ENCODE measurements around the gene APEH.

The APEH gene

GRCh38 chr3:49673715-49674496, at the start of gene APEH:
Gene APEH (plus strand): TSS chr3:49674351. CDS start chr3:49674402, 51 bp downstream.
- peak; percentile 79 for FAIRE-seq

DNA sequence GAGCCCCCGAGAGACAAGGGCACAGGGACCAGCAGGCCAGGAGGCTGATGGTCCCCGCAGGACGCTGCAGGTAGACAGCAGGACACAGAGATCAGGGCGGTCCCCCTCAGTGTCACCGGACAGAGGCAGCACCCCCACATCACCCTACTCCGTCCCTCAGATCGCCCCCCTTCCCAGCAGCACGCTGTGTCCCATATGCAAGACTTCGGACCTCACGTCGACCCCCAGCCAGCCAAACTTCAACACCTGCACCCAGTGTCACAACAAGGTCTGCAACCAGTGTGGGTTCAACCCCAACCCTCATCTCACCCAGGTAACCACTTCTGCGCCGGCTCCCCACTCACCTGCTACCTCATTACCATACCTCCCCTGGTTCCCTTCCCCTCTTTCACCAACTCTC, 49.1 kb upstream of the APEH start:
- FAIRE-seq, result no peak

DNA sequence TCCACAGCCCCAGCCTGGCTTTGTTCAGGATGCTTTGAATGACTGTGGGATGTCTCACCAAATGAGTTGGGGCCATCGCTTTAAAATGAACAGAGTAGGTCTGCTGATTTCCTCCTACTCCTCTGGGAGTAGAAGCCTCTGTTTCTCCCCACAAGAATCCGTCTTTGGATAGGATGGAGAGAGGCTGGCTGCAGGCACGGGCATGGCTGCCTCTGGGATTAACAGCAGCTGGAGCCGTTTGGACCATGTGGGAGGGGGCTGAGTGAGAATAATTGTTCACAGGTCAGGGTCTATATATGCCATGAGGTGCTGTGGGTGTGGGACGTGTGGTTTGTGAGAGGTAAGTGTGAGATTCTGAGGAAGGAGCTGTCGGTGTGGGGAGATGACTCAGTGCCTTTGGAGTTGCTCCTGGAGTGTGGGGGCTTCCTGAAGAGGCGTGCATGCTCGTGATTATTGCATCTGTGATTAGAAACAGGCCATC, 48.0 kb upstream of the APEH start:
- no peak for FAIRE-seq

DNA sequence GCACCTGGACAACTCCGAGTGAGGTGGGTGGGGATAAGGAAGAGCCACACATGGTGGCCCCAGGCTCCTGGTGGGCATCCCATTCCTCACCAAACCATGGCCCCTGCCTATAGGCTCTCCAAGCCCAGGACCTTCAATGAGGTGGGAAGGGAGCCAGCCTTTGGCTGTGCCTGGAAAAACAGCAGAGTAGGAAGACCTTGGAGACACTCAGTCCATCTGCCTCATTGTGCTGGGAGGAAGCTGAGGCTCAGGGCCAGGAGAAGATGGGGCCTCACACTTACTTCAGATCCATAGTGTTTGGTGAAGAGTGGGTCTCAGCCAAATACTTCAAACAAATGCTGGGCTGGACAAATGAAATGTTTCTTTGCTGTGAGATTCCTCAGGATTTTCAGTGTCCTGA, 47.4 kb upstream of the APEH start:
- FAIRE-seq, result no peak

DNA sequence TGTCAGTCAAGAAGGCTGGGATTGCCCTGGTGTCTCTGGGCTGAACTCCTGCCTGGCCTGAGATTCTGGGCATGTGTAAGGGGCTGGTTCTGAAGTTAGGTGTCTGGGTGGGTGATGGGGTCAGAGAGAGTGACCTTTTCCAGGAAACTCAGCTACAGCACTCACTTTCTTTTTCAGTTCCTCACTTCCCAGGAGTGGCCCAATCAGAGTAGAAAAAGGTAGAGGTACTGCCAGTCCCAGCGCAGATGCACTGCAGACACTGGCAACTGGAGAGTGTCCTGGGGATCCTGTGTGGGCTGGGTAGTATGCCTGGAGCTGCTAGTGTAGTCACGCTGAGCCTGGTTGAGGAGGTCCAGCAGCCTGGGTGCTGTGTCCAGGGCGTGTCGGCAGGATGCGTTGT, 46.5 kb upstream of the APEH start:
- no peak for FAIRE-seq

DNA sequence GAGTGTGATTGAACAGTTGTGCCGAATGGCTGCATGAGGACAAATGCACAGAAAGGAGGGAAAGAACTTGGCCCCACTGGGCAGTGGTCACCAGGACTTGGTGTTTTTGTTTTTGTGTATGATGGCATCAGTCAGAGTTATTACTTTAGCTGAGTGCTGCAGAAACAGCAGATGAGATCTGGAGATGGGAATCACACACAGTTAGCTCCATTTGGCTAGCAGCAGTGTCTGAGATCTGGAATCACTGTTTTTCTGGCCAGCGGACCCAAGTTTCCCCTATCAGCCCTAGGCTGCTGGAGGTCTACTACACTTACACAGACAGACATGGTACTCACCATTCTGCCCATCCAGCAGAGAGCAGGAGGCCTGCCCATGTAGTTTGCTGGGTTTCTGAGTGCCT, 45.9 kb upstream of the APEH start:
- no peak for FAIRE-seq

DNA sequence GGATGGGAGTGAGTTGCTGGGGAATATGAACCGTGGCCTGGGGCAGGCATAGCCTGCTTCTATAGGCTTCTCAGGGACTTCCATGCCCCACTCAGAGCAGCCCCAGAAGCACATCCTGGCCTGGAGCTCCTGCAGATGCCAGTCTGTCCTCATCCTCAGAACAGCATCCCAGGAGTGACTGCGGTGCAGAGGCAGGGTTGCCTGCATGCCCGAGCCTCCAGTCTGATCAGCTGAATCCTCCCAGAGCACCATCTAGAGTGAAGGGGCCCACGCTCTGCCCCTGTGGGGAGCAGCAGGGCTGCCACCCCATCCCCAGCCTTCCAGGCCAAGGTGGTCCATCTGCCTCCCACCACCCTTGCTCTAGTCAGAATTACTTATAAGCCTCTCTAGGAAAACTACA, 44.7 kb upstream of the APEH start:
- FAIRE-seq, result no peak

- FAIRE-seq, result no peak
Observed at GRCh38 chr3:49629866-49630265, 44.3 kb upstream of the APEH start.

DNA sequence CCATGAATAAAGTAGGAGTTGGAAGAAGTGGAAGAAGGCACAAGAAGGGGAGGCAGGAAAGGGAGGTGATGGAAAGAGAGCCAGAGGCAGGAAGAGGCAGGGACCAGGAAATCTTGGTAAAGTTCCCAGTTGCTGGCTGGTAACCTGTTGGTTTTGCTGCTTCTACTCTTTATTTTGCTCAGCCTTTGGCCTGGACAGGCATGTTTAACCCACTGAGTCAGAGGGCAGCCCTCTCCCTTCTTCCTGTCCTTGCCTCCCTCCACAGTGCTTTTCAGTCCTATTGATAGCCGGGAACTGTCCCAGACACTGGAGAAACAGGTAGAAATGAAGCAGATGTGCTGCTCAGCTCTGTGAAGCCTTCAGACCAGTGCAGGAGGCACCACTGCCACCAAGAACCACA, 43.4 kb upstream of the APEH start:
- FAIRE-seq, result no peak

GRCh38 chr3:49634736-49635135, 39.4 kb upstream of the APEH start:
- FAIRE-seq, result no peak

DNA sequence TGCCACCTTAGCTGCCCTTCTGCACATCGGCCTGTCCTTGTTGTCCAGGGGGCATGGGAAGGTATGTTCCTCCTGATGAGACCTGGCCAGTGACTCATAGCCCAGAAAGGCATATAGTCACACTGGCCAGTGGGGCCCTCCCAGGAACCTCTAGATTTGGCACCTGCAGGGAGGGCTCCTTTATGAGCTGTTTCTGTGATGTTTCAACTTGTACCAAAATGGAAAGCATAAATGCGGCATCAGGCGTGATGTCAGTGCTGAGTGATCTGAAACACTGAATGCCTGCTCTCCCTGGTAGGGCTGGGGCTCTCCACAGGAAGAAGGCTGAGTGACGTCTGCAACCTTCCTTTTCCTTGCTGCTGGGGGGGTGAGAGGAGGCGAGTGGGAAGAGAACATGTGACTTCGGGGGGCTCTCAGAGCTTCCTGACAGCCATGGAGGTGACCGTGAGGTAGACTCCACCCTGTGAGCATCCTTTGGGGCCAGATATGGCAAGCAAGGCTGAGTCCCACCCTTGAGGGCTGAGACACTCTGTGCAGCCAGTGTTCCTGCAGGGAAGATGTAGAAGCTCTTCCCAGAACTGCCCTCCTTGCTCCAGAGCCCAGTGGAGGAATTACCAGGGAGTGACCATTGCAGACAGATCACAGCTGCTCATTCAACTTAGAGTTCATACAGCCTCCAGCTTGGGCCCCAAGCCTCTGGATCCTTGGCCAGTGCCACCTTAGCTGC, 37.1 kb upstream of the APEH start:
- FAIRE-seq, result no peak

DNA sequence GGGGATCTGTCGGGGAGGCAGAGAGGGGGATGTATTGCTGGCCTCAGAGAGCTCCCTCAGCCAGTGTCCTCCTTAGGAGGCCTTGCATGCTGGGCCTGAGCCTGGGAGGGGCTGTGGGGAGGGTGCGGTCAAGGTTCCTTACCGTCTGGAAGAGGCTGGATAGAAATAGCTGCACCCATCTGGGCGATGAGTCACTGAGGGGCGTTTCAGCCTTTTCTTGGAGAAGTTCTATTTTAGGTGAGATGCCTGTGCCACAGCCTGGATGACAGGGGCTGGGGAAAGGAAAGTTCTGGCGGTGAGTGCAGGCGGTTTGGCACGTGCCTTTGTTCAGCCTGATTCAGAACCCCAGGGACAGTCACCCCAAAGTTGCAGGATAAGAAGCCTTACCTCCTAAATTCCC, 35.7 kb upstream of the APEH start:
- no peak for FAIRE-seq

- no peak for FAIRE-seq
Observed at GRCh38 chr3:49639551-49639950, 34.6 kb upstream of the APEH start.

GRCh38 chr3:49641292-49641691, 32.9 kb upstream of the APEH start:
- no peak for FAIRE-seq

GRCh38 chr3:49641921-49642707, 32.0 kb upstream of the APEH start:
- no peak for FAIRE-seq

DNA sequence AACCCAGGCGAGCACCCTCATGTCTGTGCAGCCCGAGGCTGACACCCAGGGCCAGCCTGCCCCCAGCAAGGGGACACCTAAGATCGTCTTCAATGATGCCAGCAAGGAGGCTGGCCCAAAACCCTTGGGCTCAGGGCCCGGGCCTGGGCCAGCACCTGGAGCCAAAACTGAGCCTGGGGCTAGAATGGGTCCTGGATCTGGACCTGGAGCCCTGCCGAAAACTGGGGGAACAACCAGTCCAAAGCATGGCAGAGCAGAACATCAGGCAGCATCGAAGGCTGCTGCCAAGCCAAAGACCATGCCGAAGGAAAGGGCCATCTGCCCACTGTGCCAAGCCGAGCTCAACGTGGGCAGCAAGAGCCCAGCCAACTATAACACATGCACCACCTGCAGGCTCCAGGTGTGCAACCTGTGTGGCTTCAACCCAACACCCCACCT, 31.4 kb upstream of the APEH start:
- FAIRE-seq, result no peak

DNA sequence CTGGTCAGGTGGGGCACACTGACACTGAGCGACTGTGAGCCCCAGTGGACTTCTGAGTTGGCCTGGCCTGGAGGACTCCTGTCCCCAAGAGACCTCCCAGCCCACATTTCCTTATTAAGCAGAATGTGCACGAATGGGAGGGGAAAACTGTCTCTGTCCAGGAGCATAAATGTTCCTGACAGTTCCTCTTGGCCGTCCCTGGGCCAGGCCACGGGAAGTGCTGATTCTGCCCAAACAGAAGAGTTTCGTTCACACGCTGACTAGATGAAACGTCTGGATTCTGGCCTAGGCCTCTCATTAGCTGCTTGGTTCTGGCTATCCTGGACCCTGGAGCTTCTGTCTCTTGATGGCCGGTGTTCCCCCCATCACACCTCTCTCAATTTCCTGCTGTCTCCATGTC, 29.5 kb upstream of the APEH start:
- no peak for FAIRE-seq

DNA sequence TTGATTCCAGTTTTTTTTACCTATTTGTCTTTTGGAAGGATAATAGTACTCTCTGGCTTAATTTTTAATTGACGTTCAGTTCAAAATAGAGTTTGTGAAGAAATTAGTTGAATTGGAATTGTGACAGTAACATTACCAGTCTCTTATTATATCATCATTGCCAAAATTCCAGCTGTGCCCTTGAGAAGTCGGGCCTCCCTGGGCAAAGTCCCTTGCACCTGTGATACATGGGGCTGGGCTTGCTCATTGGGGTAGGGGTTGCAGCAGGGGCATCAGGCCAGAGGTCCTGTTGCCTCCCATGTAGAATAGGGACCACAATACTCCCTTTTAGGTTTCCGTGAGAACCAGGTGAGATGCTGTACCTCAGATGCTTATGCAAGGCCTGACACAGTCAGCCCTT, 27.9 kb upstream of the APEH start:
- FAIRE-seq, result no peak

GRCh38 chr3:49647741-49648140, 26.4 kb upstream of the APEH start:
- no peak for FAIRE-seq

GRCh38 chr3:49648354-49649019, 25.7 kb upstream of the APEH start:
- FAIRE-seq, result no peak

GRCh38 chr3:49649576-49649975, 24.6 kb upstream of the APEH start:
- no peak for FAIRE-seq

GRCh38 chr3:49650177-49650576, 24.0 kb upstream of the APEH start:
- FAIRE-seq, result no peak

DNA sequence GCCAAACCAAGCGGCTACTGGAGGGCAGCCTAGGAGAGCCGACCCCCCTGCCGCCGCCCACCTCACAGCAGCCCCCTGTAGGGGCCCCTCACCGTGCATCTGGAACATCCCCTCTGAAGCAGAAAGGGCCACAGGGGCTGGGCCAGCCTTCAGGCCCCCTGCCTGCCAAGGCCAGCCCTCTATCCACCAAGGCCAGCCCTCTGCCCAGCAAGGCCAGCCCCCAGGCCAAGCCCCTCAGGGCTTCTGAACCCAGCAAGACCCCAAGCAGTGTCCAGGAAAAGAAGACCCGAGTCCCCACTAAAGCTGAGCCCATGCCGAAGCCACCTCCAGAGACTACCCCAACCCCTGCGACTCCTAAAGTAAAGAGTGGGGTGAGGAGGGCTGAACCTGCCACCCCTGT, 23.5 kb upstream of the APEH start:
- no peak for FAIRE-seq
